ENCODE measurements around the gene VSX1. TPM values are rescaled to one million over a fixed set of nuclear protein-coding genes. Genes with fewer than 3 reads are reported as not detected.

Gene VSX1
- polyA plus RNA-seq, 1 of the 3 experiments (the other 2 are of a cell fraction) = not detected

- DNase-seq = peak; percentile 51
- 13% methylated on average over 5 of the region's 9 CpGs for WGBS (ENCODE audit: low lambda C conversion rate)
- H3K9ac ChIP-seq = no peak overlapping the region
Observed at GRCh38 chr20:25082498-25082873, 545 bp upstream of the VSX1 start.

DNA sequence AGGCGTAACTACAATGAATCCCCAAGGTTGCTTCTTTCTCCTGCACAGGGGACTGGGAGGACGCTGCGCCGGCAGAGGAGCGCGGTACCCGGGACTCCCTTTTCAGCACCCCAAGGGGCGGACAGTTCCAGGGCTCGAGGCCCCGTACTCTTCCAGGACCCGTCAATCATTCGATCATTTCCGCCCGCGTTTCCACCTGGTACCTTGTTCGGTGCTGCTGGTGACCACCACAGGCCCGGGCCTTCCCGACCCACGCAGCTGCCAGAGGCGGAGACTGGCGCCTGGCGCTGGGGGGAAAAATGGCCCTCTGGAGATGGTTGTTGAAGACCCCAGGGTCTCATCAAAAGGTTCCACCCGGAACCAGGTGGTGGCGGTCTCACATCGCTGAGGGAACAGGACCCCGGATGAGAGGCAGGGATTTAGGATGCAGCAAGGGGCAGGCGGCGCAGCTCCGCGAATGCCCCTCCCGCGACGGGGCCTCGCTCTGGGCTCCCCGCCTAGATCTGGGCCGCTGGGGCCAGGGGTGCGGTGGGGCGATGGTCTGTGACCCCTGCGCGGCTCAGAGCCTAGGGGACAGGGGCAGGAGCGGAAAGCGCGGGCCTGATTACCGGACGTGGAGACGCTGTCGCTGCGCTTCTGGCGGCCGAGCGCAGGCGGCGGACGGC, 744 bp downstream of the VSX1 start:
- H2AFZ ChIP-seq (ENCODE audit: low read depth) = no peak overlapping the region
- H3K36me3 ChIP-seq (replicated peaks in 1 of 2; ENCODE audit: control insufficient read depth in 1 of 2, insufficient read depth in 2 of 2, low read length in 1 of 2) = no peaks in the 10 kb centered on the region
- H3F3A ChIP-seq (replicated peaks; ENCODE audit: insufficient read depth) = no peaks in the 10 kb centered on the region
- H3K27me3 ChIP-seq (ENCODE audit: insufficient read depth) = peaks cover 89% of the 10 kb centered on the region
- no peak for TF ChIP-seq RCOR1 (IDR thresholded peaks at IDR 0.05; ENCODE audit: low read length)
- peak; percentile 23; the same call in 1 of the 2 replicates for TF ChIP-seq RAD21 (IDR thresholded peaks at IDR 0.05; ENCODE audit: low read length)
- peak; percentile 93 for TF ChIP-seq REST (IDR thresholded peaks at IDR 0.05; ENCODE audit: low read depth, low read length)
- TF ChIP-seq, protein P1, sequence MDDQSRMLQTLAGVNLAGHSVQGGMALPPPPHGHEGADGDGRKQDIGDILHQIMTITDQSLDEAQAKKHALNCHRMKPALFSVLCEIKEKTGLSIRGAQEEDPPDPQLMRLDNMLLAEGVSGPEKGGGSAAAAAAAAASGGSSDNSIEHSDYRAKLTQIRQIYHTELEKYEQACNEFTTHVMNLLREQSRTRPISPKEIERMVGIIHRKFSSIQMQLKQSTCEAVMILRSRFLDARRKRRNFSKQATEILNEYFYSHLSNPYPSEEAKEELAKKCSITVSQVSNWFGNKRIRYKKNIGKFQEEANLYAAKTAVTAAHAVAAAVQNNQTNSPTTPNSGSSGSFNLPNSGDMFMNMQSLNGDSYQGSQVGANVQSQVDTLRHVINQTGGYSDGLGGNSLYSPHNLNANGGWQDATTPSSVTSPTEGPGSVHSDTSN (IDR thresholded peaks at IDR 0.05) = peak; percentile 19; the same call in 1 of the 2 replicates
- TF ChIP-seq SIN3A (IDR thresholded peaks at IDR 0.05; ENCODE audit: borderline replicate concordance, low read depth, low read length) = no peak
- H3K9ac ChIP-seq = no peak overlapping the region
- H4K20me1 ChIP-seq (ENCODE audit: insufficient read depth) = no peaks in the 10 kb centered on the region
- CTCF ChIA-PET = no interaction called here
- 31% methylated on average over 40 of the region's 54 CpGs for WGBS (ENCODE audit: low lambda C conversion rate)
- POLR2A ChIA-PET = no interaction called here
- no peak overlapping the region for H3K27ac ChIP-seq (ENCODE audit: low read depth in 2 of 2, low read length in 1 of 2)
- H3K4me3 ChIP-seq (ENCODE audit: low read depth in 2 of 2, low read length in 1 of 2) = no peak overlapping the region
- H3K79me2 ChIP-seq (ENCODE audit: insufficient read depth) = no peaks in the 10 kb centered on the region
- DNase-seq = peak; percentile 64
- H3K4me1 ChIP-seq (ENCODE audit: control insufficient read depth in 1 of 2, insufficient read depth in 2 of 2, low read depth in 1 of 2, low read length in 1 of 2) = peaks cover 5 to 9% of the 10 kb centered on the region in 2 experiments; a peak in 1 of 4 replicates
- no peaks in the 10 kb centered on the region for H3K9me2 ChIP-seq
- no peak overlapping the region for H3K4me2 ChIP-seq
- H3K9me3 ChIP-seq = no peaks in the 10 kb centered on the region

More at GRCh38 chr20:25082498-25082873, 545 bp upstream of the VSX1 start:
- Histone ChIP-seq H3K4me1 (ENCODE audit: control insufficient read depth in 1 of 2, insufficient read depth in 2 of 2, low read depth in 1 of 2, low read length in 1 of 2) (peaks cover 4 to 5% of the 10 kb centered on the region in 2 experiments; a peak in 1 of 4 replicates), H3K27ac (ENCODE audit: low read depth in 2 of 2, low read length in 1 of 2) (no peak overlapping the region), H3K9me3 (no peaks in the 10 kb centered on the region), H3K9me2 (no peaks in the 10 kb centered on the region), H3K36me3 (replicated peaks in 1 of 2; ENCODE audit: control insufficient read depth in 1 of 2, insufficient read depth in 2 of 2, low read length in 1 of 2) (no peaks in the 10 kb centered on the region), H3F3A (replicated peaks; ENCODE audit: insufficient read depth) (no peaks in the 10 kb centered on the region), H3K79me2 (ENCODE audit: insufficient read depth) (no peaks in the 10 kb centered on the region), H2AFZ (ENCODE audit: low read depth) (no peak overlapping the region), H3K27me3 (ENCODE audit: insufficient read depth) (peaks cover 82% of the 10 kb centered on the region), H3K4me2 (no peak overlapping the region), H3K4me3 (ENCODE audit: low read depth in 2 of 2, low read length in 1 of 2) (no peak overlapping the region), H4K20me1 (ENCODE audit: insufficient read depth) (no peaks in the 10 kb centered on the region)
- no peak for TF ChIP-seq MXI1 (IDR thresholded peaks at IDR 0.05; ENCODE audit: low read depth, low read length)
- no peak for TF ChIP-seq TEAD4 (IDR thresholded peaks at IDR 0.05; ENCODE audit: borderline replicate concordance, insufficient read depth)
- TF ChIP-seq GABPA (IDR thresholded peaks at IDR 0.05; ENCODE audit: low read depth) = no peak
- no peak for TF ChIP-seq EP300 (IDR thresholded peaks at IDR 0.05; ENCODE audit: borderline replicate concordance in 1 of 2, low read depth in 1 of 2, low read length in 1 of 2)
- no peak for TF ChIP-seq MAX (IDR thresholded peaks at IDR 0.05; ENCODE audit: low read depth)
- no peak for TF ChIP-seq IRF3 (IDR thresholded peaks at IDR 0.05; ENCODE audit: low read depth, low read length)
- no peak for TF ChIP-seq RCOR1 (IDR thresholded peaks at IDR 0.05; ENCODE audit: low read length)
- TF ChIP-seq, protein P1 (IDR thresholded peaks at IDR 0.05) = no peak
- no peak for TF ChIP-seq YY1 (IDR thresholded peaks at IDR 0.05; ENCODE audit: low read depth)
- no peak for TF ChIP-seq TAF1 (IDR thresholded peaks at IDR 0.05; ENCODE audit: borderline replicate concordance, low read depth, low read length)
- CTCF ChIA-PET = interaction anchor here (0.6 kb wide), 1 partner anchor 11 kb away, joined by 3 read pairs; no protein-coding TSS in a partner anchor
- POLR2A ChIA-PET = no interaction called here

All from SK-N-SH (cell line).